MM.1S (cell line): ENCODE data around the gene MRPS23.

ENCODE experiments used
- EZH2 ChIP-seq: fragments of 300-600 bp; sonication (generic); optimal IDR thresholded peaks from 2 replicates; pipeline ENCODE3; 2017; ENCODE audit warnings: low read depth, mild to moderate bottlenecking, antibody characterized with exemption, low read length, mixed read lengths
- EZH2phosphoT487 ChIP-seq: fragments of 300-600 bp; sonication (generic); IDR thresholded peaks from 2 replicates; pipeline ENCODE4 v1.6.1; 2018; ENCODE audit warnings: antibody characterized with exemption, low read length
- TF ChIP-seq, protein P1 (sequence below): fragments of 300-600 bp; sonication (generic); IDR thresholded peaks from 2 replicates; pipeline ENCODE4 v1.5.1; 2016; ENCODE audit warnings: antibody characterized with exemption, low read length, mixed read lengths

DNA sequence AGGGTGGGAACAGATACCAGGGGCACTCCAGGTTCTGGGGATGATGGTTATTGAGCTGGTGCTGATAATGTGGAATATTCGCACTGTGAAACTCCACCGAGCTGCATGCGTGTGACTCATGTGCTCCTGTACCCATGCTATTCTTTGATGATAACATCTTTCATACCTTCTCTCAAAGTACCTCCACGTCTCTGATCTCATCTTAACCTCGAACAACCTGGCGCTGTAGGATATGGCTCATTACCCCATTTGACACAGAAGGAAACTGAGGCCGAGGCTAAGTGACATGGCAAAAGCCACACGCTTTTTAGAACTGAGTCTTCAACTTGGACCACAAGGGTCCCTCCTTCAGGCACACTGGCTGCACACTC lies 30.2 kb upstream of the MRPS23 start:
- TF ChIP-seq, protein P1, sequence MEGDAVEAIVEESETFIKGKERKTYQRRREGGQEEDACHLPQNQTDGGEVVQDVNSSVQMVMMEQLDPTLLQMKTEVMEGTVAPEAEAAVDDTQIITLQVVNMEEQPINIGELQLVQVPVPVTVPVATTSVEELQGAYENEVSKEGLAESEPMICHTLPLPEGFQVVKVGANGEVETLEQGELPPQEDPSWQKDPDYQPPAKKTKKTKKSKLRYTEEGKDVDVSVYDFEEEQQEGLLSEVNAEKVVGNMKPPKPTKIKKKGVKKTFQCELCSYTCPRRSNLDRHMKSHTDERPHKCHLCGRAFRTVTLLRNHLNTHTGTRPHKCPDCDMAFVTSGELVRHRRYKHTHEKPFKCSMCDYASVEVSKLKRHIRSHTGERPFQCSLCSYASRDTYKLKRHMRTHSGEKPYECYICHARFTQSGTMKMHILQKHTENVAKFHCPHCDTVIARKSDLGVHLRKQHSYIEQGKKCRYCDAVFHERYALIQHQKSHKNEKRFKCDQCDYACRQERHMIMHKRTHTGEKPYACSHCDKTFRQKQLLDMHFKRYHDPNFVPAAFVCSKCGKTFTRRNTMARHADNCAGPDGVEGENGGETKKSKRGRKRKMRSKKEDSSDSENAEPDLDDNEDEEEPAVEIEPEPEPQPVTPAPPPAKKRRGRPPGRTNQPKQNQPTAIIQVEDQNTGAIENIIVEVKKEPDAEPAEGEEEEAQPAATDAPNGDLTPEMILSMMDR: no peak
- TF ChIP-seq EZH2phosphoT487: no peak
- TF ChIP-seq EZH2: no peak
